ENCODE data around the gene XXYLT1. TPM values are rescaled to one million over a fixed set of nuclear protein-coding genes. Genes with fewer than 3 reads are reported as not detected.

XXYLT1 gene
- total and polyA plus RNA-seq, 10 of the 15 experiments (the other 5 are each of a cell fraction or from before 2014, with no cell fraction given) = 1.2 to 14.2 (median 9.3) TPM

- Histone ChIP-seq H4K20me1 (ENCODE audit: control insufficient read depth, insufficient read depth) (no peaks in the 10 kb centered on the region), H2AFZ (ENCODE audit: control insufficient read depth, low read depth, low read length) (no peak overlapping the region), H3K9ac (ENCODE audit: control insufficient read depth, insufficient read depth, low read length) (no peak overlapping the region), H3K9me3 (replicated peaks; ENCODE audit: control insufficient read depth, insufficient read depth, low read length) (no peaks in the 10 kb centered on the region), H3K79me2 (ENCODE audit: control insufficient read depth, insufficient read depth, low read length) (no peaks in the 10 kb centered on the region), H3K4me3 (no peak overlapping the region), H3K27ac (ENCODE audit: control insufficient read depth, insufficient read depth) (no peak overlapping the region), H3K27me3 (replicated peaks in 1 of 2; ENCODE audit: control insufficient read depth in 2 of 2, insufficient read depth in 2 of 2, low read length in 1 of 2) (no peaks in the 10 kb centered on the region), H3K4me2 (ENCODE audit: control insufficient read depth, insufficient read depth) (no peak overlapping the region), H3K36me3 (ENCODE audit: control insufficient read depth in 2 of 2, insufficient read depth in 2 of 2, low read length in 1 of 2) (0 out of 4 replicates have a peak, but pooled peaks cover 0 to 2% of the 10 kb centered on the region in 2 experiments), H3K4me1 (ENCODE audit: control insufficient read depth, insufficient read depth, low read length) (no peaks in the 10 kb centered on the region)
- intact Hi-C loops (cut with micrococcal nuclease; ENCODE audit: unreplicated experiment) = no loop called here
- SMC1A ChIA-PET (ENCODE audit: uncharacterized antibody, unreplicated experiment) = no interaction called here
- no peak for DNase-seq (ENCODE audit: low read depth, low spot score)
- in situ Hi-C loops (cut with MboI) = no loop called here
- FAIRE-seq = no peak
- ATAC-seq = no peak
- POLR2A ChIA-PET = interaction anchor here (0.5 kb wide), 1 partner anchor 39 kb away, joined by 3 read pairs; no protein-coding TSS in a partner anchor
- WGBS (ENCODE audit: insufficient coverage, insufficient replicate concordance, low lambda C conversion rate, missing lambda C conversion rate) = 78% methylated on average over 5 of the region's 5 CpGs
- CTCF ChIA-PET = interaction anchor here (0.9 to 1.2 kb wide), 4 partner anchors 9 to 154 kb away, joined by 3 to 4 read pairs (median 3); partner anchors contain the start of gene XXYLT1
- BruUV-seq (replicated peaks) = no TSS peak
- RAD21 ChIA-PET (ENCODE audit: unreplicated experiment) = no interaction called here
- TF ChIP-seq WRNIP1 (IDR thresholded peaks at IDR 0.05; ENCODE audit: borderline replicate concordance, low read depth, low read length) (no peak), TBL1XR1 (IDR thresholded peaks at IDR 0.05; ENCODE audit: low read depth, low read length) (no peak), ASH2L (IDR thresholded peaks at IDR 0.05; ENCODE audit: borderline replicate concordance, low read depth) (no peak), ZNF384 (IDR thresholded peaks at IDR 0.05; ENCODE audit: borderline replicate concordance, low read depth, low read length) (no peak), MEF2B (IDR thresholded peaks at IDR 0.05; ENCODE audit: partially characterized antibody, poor library complexity, severe bottlenecking) (no peak), NFYA (IDR thresholded peaks at IDR 0.05; ENCODE audit: borderline replicate concordance, low read depth, low read length) (no peak), SIN3A (IDR thresholded peaks at IDR 0.05; ENCODE audit: low read depth, low read length) (no peak)
These were observed 154.4 kb downstream of the XXYLT1 start for GRCh38 chr3:195116407-195117185.
